HG03280 (cell line): Measurements from ENCODE around the gene XPA.

Experiments
- ATAC-seq: cut with Tn5 transposase; IDR thresholded peaks from one replicate; pipeline ENCODE4 v1.9.1; 2021; ENCODE audit warnings: mild to moderate bottlenecking, moderate library complexity; ENCODE audit not compliant: unreplicated experiment

The XPA gene

DNA sequence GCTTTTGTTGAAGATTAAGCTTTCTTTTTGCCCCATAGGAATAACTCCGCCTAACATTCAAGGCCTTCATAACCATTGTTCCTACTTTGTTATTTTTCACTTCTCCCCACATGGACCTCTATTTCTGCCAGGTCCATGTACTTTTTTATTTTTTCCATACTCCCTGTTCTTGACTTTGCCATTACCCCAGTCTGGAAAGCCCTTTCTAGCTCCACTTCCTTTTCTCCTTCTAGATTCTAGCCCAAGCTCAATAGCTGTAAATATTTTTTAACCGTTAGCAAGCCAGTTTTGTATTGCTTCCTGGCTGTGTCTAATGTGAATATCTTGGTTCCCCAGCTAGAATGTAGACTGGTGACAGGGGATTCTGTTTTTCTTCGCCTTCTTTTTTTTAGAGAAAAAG is 37.4 kb downstream of the XPA start:
- no peak for ATAC-seq

GRCh38 chr9:97658707-97659106 is 38.4 kb downstream of the XPA start:
- no peak for ATAC-seq

- no peak for ATAC-seq
These were observed 45.5 kb downstream of the XPA start for GRCh38 chr9:97651646-97652045.

DNA sequence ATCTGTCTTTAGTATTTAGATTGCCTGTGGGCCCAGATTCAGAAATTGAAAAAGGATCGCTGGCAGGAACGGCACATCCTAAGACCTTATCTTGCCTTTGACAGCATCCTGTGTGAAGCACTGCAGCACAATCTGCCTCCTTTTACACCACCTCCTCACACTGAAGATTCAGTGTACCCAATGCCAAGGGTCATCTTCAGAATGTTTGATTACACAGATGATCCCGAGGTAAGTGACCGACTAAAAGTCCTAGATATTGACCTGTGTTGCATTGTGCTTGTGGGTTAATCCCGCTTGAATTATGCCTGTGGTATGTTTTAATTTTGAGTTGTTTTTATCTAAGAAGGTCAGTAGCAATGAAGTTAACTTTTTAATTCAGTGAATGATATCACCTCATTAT is 49.1 kb downstream of the XPA start:
- no peak for ATAC-seq

DNA sequence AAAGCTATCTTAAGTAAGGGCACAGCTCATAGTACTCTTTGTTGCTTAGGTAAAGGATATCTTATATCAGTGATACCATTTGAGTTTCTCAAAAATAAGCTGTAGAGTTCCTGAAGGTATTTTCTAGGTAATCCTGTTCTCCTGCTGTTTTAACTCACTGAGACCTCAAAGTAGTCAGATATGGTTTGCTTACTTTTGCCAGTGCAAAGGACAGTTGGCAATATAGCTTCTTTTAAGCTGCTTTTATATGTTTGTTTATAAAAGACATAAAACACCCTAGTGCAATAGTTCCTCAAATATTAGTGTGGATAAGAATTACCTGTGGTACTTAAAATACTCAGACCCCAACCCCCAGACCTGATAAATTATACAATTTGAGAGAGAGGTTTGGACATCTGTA is 51.4 kb downstream of the XPA start:
- no peak for ATAC-seq

DNA sequence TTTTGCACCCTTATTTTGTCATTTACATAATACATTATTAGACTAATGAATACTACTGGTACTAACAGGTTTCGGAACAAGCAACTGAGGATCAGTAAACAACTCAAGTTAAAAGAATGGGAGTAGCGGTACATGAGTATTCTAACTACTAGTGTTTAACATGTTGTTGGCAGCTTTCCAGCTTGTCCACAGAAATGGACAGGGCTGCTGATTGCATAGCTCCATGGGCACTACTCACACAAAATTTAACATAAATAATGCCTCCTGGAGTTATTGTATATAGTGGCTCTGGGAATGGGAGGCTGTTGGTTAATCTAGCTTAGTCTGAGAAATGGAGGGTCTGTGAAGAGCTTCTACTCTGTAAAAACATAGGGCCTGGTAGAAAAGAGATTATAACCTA is 56.8 kb downstream of the XPA start:
- ATAC-seq: no peak

GRCh38 chr9:97638666-97639065 is 58.5 kb downstream of the XPA start:
- no peak for ATAC-seq

- no peak for ATAC-seq
These were observed 60.2 kb downstream of the XPA start for GRCh38 chr9:97636903-97637302.

DNA sequence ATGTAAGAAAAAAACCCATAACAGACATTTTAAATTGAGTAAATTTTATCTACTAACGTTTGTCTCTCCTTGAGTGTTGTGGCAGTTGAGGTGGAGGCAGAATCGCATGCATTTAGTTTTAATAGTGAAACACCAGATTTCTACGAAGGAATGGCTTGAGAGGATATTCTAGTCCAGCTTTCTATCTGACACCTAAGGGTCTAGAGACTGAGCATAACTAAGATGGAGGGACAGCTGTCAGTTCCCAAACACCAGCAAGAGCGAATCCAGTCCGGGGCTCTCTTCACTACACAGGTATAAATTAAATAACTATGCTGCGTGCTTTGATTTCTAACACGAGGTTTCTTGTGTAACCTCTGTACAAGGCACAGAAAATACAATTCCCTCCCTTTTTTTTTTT is 62.1 kb downstream of the XPA start:
- ATAC-seq: no peak

- ATAC-seq: no peak
These were observed 63.2 kb downstream of the XPA start for GRCh38 chr9:97633859-97634490.

- ATAC-seq: peak; percentile 83
These were observed 63.9 kb downstream of the XPA start, which contains the start of the genes NCBP1 and TSTD2 for GRCh38 chr9:97632985-97633858. TSS of gene NCBP1 (plus strand) at chr9:97633821. CDS start at chr9:97633882, 61 bp downstream. TSS of gene TSTD2 (minus strand) at chr9:97633368. CDS start at chr9:97627562, 5,806 bp downstream.

DNA sequence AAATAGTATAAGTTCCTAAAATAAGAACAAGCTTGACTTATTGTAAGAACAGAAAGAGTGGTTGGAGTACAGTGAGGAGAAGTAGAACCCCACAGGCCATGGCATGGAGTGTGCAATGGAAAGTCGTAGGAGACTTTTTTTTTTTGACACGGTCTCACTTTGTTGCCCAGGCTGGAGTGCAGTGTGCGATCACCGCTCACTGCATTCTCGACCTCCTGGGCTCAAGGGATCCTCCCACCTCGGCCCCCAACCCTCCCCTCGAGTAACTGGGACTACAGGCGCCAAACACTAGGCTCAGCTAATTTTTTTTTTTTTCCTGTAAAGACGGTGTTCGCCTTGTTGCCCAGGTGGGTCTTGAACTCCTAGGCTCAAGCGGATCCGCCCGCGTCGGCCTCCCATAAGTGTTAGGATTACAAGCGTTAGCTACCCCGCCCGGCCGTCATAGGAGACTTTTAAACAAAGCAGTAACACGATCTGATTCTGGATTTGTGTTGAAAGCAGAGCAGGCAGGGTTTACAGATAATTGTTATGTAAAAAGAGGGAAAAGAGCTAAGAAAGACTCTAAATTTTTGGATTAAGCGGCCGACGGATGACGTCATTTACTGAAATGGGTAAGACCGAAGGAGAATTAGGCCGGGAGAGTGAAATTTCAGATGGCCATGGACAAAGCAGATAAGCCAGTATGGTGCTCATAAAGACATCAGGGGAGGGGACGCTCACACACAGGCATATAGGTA is 64.7 kb downstream of the XPA start:
- peak; percentile 18 for ATAC-seq

GRCh38 chr9:97630591-97630990 is 66.5 kb downstream of the XPA start:
- no peak for ATAC-seq

DNA sequence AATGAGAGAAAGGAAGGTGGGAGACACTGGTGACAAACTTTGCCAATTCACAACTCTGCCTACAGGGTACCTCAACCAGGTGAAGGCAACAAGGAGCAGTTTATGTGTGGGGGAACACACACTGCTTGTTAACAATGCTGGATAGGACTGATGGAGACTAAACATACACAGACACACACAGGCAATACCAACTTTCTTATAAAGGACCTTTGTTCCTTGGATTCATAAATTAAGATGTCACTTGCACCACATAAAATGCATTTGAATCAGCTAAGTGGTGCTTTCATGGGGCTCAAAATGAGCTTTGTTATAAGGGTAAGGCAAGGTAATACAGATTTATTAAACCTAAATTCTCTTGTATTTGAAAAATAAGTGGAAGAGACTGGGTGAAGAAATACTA is 68.0 kb downstream of the XPA start:
- no peak for ATAC-seq

DNA sequence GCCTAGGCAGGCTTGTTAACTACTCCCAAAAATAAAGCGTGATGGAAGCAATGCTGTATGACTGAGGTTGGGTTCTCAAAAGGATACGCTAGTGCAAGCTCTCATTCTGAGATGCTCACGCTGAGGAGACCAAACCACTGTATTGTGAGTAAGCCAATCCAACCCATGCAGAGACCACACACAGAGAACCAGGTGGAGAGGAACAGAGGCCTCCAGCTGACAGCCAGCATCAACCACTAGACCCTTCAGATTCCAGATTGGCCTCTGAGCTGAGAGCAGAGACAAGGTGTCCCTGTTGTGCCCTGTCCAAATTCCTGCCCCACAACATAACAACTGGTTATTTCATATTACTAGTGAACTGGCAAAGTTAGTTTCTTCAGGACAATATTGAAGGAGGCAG is 68.5 kb downstream of the XPA start:
- ATAC-seq: no peak

- no peak for ATAC-seq
These were observed 69.5 kb downstream of the XPA start for GRCh38 chr9:97627624-97628023.

- ATAC-seq: no peak
These were observed 71.5 kb downstream of the XPA start for GRCh38 chr9:97625620-97626019.
